Neuronal stem cell (in vitro differentiated cells): ENCODE data around the gene ANGPTL4.

Experiments
- DNase-seq: peaks from one replicate; pipeline ENCODE4 v3.0.0-alpha.2; 2013; ENCODE audit warnings: low spot score
- H2AFZ ChIP-seq: one replicate; pipeline ENCODE4 v1.6.1; 2013; ENCODE audit warnings: mild to moderate bottlenecking, low read length, inconsistent platforms
- H2AK5ac ChIP-seq: 2 replicates; pipeline ENCODE4 v1.6.1; 2013; ENCODE audit warnings: low read depth, mild to moderate bottlenecking, inconsistent platforms, low read length, moderate library complexity, mixed read lengths
- H2BK120ac ChIP-seq: 2 replicates; pipeline ENCODE4 v1.6.1; 2013; ENCODE audit warnings: low read depth, mild to moderate bottlenecking, inconsistent platforms, low read length, moderate library complexity, mixed read lengths
- H2BK12ac ChIP-seq: one replicate; pipeline ENCODE4 v1.6.1; 2013; ENCODE audit warnings: low read length, inconsistent platforms
- H2BK15ac ChIP-seq: 2 replicates; pipeline ENCODE4 v1.6.1; 2013; ENCODE audit warnings: mild to moderate bottlenecking, low read length, inconsistent platforms, mixed read lengths
- H2BK5ac ChIP-seq: one replicate; pipeline ENCODE4 v1.6.1; 2013; ENCODE audit warnings: inconsistent platforms, mild to moderate bottlenecking, low read length, moderate library complexity
- H3K14ac ChIP-seq: one replicate; pipeline ENCODE4 v1.6.1; 2013; ENCODE audit warnings: low read length, inconsistent platforms
- H3K18ac ChIP-seq: 2 replicates; pipeline ENCODE4 v1.6.1; 2013; ENCODE audit warnings: low read length, inconsistent platforms
- H3K23ac ChIP-seq: 2 replicates; pipeline ENCODE4 v1.6.1; 2013; ENCODE audit warnings: low read depth, mild to moderate bottlenecking, mixed read lengths, low read length, inconsistent platforms; ENCODE audit not compliant: poor library complexity
- H3K27ac ChIP-seq: replicated peaks from 3 replicates; pipeline ENCODE4 v1.5.1; 2013; ENCODE audit warnings: low read length, inconsistent platforms
- H3K27me3 ChIP-seq, 3 experiments: 2 replicates each; pipeline ENCODE4 v1.6.1; 2013; ENCODE audit warnings: low read length in 3 of 3, mild to moderate bottlenecking in 2 of 3, inconsistent platforms in 1 of 3, low read depth in 1 of 3, mixed read lengths in 1 of 3, moderate library complexity in 1 of 3; ENCODE audit not compliant: control insufficient read depth in 3 of 3, insufficient read depth in 3 of 3
- H3K36me3 ChIP-seq, 2 donors: replicated peaks in 1 of 2; 2 replicates each; pipeline ENCODE4 v1.6.1; 2013; ENCODE audit warnings: low read length in 2 of 2; ENCODE audit not compliant: control insufficient read depth in 2 of 2, insufficient read depth in 2 of 2
- H3K4ac ChIP-seq: 2 replicates; pipeline ENCODE4 v1.6.1; 2013; ENCODE audit warnings: inconsistent platforms, mild to moderate bottlenecking, low read length, moderate library complexity
- H3K4me1 ChIP-seq, 2 donors: 1 replicate in 1 of 2; 2 replicates in 1 of 2; pipeline ENCODE4 v1.6.1; 2013; ENCODE audit warnings: low read length in 2 of 2, low read depth in 1 of 2; ENCODE audit not compliant: control insufficient read depth in 2 of 2, insufficient read depth in 1 of 2
- H3K4me2 ChIP-seq: one replicate; pipeline ENCODE4 v1.6.1; 2013; ENCODE audit warnings: mild to moderate bottlenecking, low read length, inconsistent platforms; ENCODE audit not compliant: insufficient read depth, poor library complexity, severe bottlenecking
- H3K4me3 ChIP-seq, 2 donors: 2 replicates each; pipeline ENCODE4 v1.5.1; 2013; ENCODE audit warnings: low read length in 2 of 2, mild to moderate bottlenecking in 2 of 2, inconsistent platforms in 1 of 2, moderate library complexity in 1 of 2
- H3K79me1 ChIP-seq: one replicate; pipeline ENCODE4 v1.6.1; 2013; ENCODE audit warnings: low read depth, mild to moderate bottlenecking, inconsistent platforms, low read length, moderate library complexity
- H3K9ac ChIP-seq: one replicate; pipeline ENCODE4 v1.6.1; 2013; ENCODE audit warnings: mild to moderate bottlenecking, low read depth, low read length, inconsistent platforms; ENCODE audit not compliant: poor library complexity
- H3K9me3 ChIP-seq, 2 donors: replicated peaks in 1 of 2; 2 replicates each; pipeline versions ENCODE3 to v1.6.1; 2013; ENCODE audit warnings: low read length in 2 of 2, mild to moderate bottlenecking in 2 of 2, inconsistent platforms in 1 of 2, low read depth in 1 of 2, mixed read lengths in 1 of 2, moderate library complexity in 1 of 2; ENCODE audit not compliant: control insufficient read depth in 2 of 2, insufficient read depth in 1 of 2
- H4K8ac ChIP-seq: one replicate; pipeline ENCODE4 v1.6.1; 2013; ENCODE audit warnings: low read depth, mild to moderate bottlenecking, inconsistent platforms, low read length, moderate library complexity
- H4K91ac ChIP-seq: one replicate; pipeline ENCODE4 v1.6.1; 2013; ENCODE audit warnings: low read length, low read depth, mild to moderate bottlenecking, inconsistent platforms; ENCODE audit not compliant: poor library complexity
- WGBS, 2 donors: extraction: QIAGEN DNeasy Blood & Tissue Kit; methylation state at CpG; one replicate each; pipeline ENCODE4 v1.1.7; 2013; ENCODE audit warnings: missing lambda C conversion rate in 2 of 2, mixed read lengths in 1 of 2; ENCODE audit not compliant: insufficient read length in 2 of 2, insufficient replicate concordance in 1 of 2; ENCODE audit errors: extremely low coverage in 2 of 2; 5-methylcytosine and 5-hydroxymethylcytosine counted together

ANGPTL4 gene

GRCh38 chr19:8395621-8396082 is 31.7 kb downstream of the ANGPTL4 start:
- H3K27me3 ChIP-seq: no peaks in the 10 kb centered on the region
- no peak overlapping the region for H3K27ac ChIP-seq
- H2AFZ ChIP-seq: no peak overlapping the region
- no peaks in the 10 kb centered on the region for H3K9me3 ChIP-seq
- H3K9ac ChIP-seq: no peak overlapping the region
- no CpG with 5 or more reads among the region's 14 CpGs for WGBS, 2 donors
- no peak overlapping the region for H3K4me2 ChIP-seq
- DNase-seq: no peak
- H2AK5ac ChIP-seq: no peak overlapping the region
- H3K79me1 ChIP-seq: peaks cover 43% of the 10 kb centered on the region
- H3K36me3 ChIP-seq: peaks cover 9 to 56% of the 10 kb centered on the region in 2 donors
- peaks cover 5 to 9% of the 10 kb centered on the region in 2 donors for H3K4me1 ChIP-seq
- no peak overlapping the region for H2BK120ac ChIP-seq
- no peak overlapping the region for H3K23ac ChIP-seq
- H3K4ac ChIP-seq: no peak overlapping the region
- H3K4me3 ChIP-seq: no peak overlapping the region
- H2BK5ac ChIP-seq: no peak overlapping the region
- no peak overlapping the region for H4K8ac ChIP-seq
- no peak overlapping the region for H3K14ac ChIP-seq
- no peak overlapping the region for H2BK12ac ChIP-seq
- no peak overlapping the region for H2BK15ac ChIP-seq
- no peak overlapping the region for H4K91ac ChIP-seq
- H3K18ac ChIP-seq: no peak overlapping the region

GRCh38 chr19:8396185-8396562 is 32.2 kb downstream of the ANGPTL4 start:
- Histone ChIP-seq H4K8ac (no peak overlapping the region), H2BK120ac (no peak overlapping the region), H2AFZ (no peak overlapping the region), H2BK15ac (no peak overlapping the region), H3K4ac (no peak overlapping the region), H3K23ac (peak overlapping the region; percentile 39), H3K9me3 (no peaks in the 10 kb centered on the region), H4K91ac (no peak overlapping the region), H2BK5ac (no peak overlapping the region), H3K36me3 (peaks cover 9 to 58% of the 10 kb centered on the region in 2 donors), H3K4me1 (peaks cover 5% of the 10 kb centered on the region in 2 donors), H3K4me3 (no peak overlapping the region), H3K27me3 (no peaks in the 10 kb centered on the region), H3K27ac (no peak overlapping the region), H3K18ac (peak overlapping the region; percentile 29), H2AK5ac (no peak overlapping the region), H3K14ac (no peak overlapping the region), H3K4me2 (no peak overlapping the region), H3K9ac (no peak overlapping the region), H2BK12ac (no peak overlapping the region), H3K79me1 (peaks cover 40% of the 10 kb centered on the region)
- no peak for DNase-seq
- WGBS, 2 donors: no CpG with 5 or more reads among the region's 7 CpGs

GRCh38 chr19:8396563-8397203 is 32.7 kb downstream of the ANGPTL4 start:
- H2BK5ac ChIP-seq: no peak overlapping the region
- no peak overlapping the region for H3K4me3 ChIP-seq
- H3K4me1 ChIP-seq: peaks cover under 1% of the 10 kb centered on the region in 2 donors
- no peaks in the 10 kb centered on the region for H3K27me3 ChIP-seq
- no peak overlapping the region for H2AFZ ChIP-seq
- H4K8ac ChIP-seq: no peak overlapping the region
- H3K36me3 ChIP-seq: peaks cover 9 to 55% of the 10 kb centered on the region in 2 donors
- peaks cover 37% of the 10 kb centered on the region for H3K79me1 ChIP-seq
- peak overlapping the region; percentile 29 for H3K18ac ChIP-seq
- H3K14ac ChIP-seq: no peak overlapping the region
- peak overlapping the region; percentile 39 for H3K23ac ChIP-seq
- DNase-seq: no peak
- H4K91ac ChIP-seq: no peak overlapping the region
- WGBS, 2 donors: no CpG with 5 or more reads among the region's 22 CpGs
- H3K4me2 ChIP-seq: no peak overlapping the region
- no peak overlapping the region for H2BK12ac ChIP-seq
- H2BK120ac ChIP-seq: no peak overlapping the region
- H2AK5ac ChIP-seq: no peak overlapping the region
- H3K9ac ChIP-seq: no peak overlapping the region
- no peaks in the 10 kb centered on the region for H3K9me3 ChIP-seq
- no peak overlapping the region for H3K27ac ChIP-seq
- no peak overlapping the region for H3K4ac ChIP-seq
- H2BK15ac ChIP-seq: no peak overlapping the region

GRCh38 chr19:8397271-8397670 is 33.3 kb downstream of the ANGPTL4 start:
- DNase-seq: no peak
- no peak overlapping the region for H3K27ac ChIP-seq

More at GRCh38 chr19:8397271-8397670, 33.3 kb downstream of the ANGPTL4 start:
- H3K4me1 ChIP-seq: no peaks in the 10 kb centered on the region
- H2AK5ac ChIP-seq: no peak overlapping the region
- no peak overlapping the region for H4K8ac ChIP-seq
- H3K27me3 ChIP-seq: no peaks in the 10 kb centered on the region
- H2BK12ac ChIP-seq: no peak overlapping the region
- H3K36me3 ChIP-seq: peaks cover 13 to 58% of the 10 kb centered on the region in 2 donors
- no peak overlapping the region for H2AFZ ChIP-seq
- H3K79me1 ChIP-seq: peaks cover 38% of the 10 kb centered on the region
- H3K4ac ChIP-seq: no peak overlapping the region
- no peak overlapping the region for H3K4me3 ChIP-seq
- H2BK120ac ChIP-seq: no peak overlapping the region
- H3K4me2 ChIP-seq: no peak overlapping the region
- H3K18ac ChIP-seq: no peak overlapping the region
- no CpG with 5 or more reads among the region's 7 CpGs for WGBS, 2 donors
- H3K23ac ChIP-seq: peak overlapping the region; percentile 35
- peaks cover 0 to 1% of the 10 kb centered on the region in 2 donors for H3K9me3 ChIP-seq
- no peak overlapping the region for H4K91ac ChIP-seq
- no peak overlapping the region for H2BK5ac ChIP-seq
- no peak overlapping the region for H3K14ac ChIP-seq
- H2BK15ac ChIP-seq: no peak overlapping the region
- peak overlapping the region; percentile 22 for H3K9ac ChIP-seq
